Ishikawa (cell line): Measurements from ENCODE around the gene FAM120B.

Source experiments
- CEBPB ChIP-seq: IDR thresholded peaks from 2 replicates; pipeline ENCODE4 v1.6.1; 2012
- CREB1 ChIP-seq: IDR thresholded peaks from 2 replicates; pipeline ENCODE4 v1.6.1; 2012; ENCODE audit warnings: low read depth
- EGR1 ChIP-seq: IDR thresholded peaks from 2 replicates; pipeline ENCODE4 v1.6.1; 2012
- EP300 ChIP-seq: IDR thresholded peaks from 2 replicates; pipeline ENCODE4 v1.6.1; 2012; ENCODE audit warnings: borderline replicate concordance
- FOXM1 ChIP-seq: IDR thresholded peaks from 2 replicates; pipeline ENCODE4 v1.6.1; 2012; ENCODE audit warnings: low read depth, borderline replicate concordance
- MAX ChIP-seq: IDR thresholded peaks from 2 replicates; pipeline ENCODE4 v1.6.1; 2012
- NFIC ChIP-seq: IDR thresholded peaks from 2 replicates; pipeline ENCODE4 v1.6.1; 2012
- RAD21 ChIP-seq: IDR thresholded peaks from 2 replicates; pipeline ENCODE4 v1.6.1; 2012; ENCODE audit warnings: low read depth
- TAF1 ChIP-seq: IDR thresholded peaks from 2 replicates; pipeline ENCODE4 v1.6.1; 2012; ENCODE audit warnings: low read depth, mild to moderate bottlenecking
- YY1 ChIP-seq: IDR thresholded peaks from 2 replicates; pipeline ENCODE4 v1.6.1; 2012; ENCODE audit warnings: low read depth
- TF ChIP-seq, protein P1 (sequence below): IDR thresholded peaks from 2 replicates; pipeline ENCODE4 v1.6.1; 2012; ENCODE audit warnings: low read depth, mild to moderate bottlenecking
- TF ChIP-seq, protein P2 (sequence below): IDR thresholded peaks from 2 replicates; pipeline ENCODE4 v1.6.1; 2012

DNA sequence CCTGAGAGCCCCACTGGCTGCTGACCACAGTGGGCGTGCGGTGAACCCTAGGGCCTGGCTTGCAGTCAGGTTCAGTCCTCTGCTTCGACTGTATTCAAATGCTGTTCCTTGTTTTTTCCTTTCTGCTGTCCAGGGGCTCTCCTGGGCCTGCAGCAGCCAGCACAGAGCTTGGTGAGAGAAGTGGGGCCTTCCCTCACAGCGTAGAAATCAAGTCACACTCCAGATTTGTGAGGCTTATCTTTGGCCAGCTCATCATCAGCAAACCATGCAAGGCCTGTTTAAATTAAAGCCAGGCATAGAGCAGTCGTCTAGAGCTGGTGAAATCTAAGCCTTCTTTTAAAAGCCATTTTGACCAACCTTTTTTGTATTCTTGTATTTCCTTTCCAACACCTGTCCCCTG is 8.4 kb downstream of the FAM120B start:
- TF ChIP-seq, protein P1, sequence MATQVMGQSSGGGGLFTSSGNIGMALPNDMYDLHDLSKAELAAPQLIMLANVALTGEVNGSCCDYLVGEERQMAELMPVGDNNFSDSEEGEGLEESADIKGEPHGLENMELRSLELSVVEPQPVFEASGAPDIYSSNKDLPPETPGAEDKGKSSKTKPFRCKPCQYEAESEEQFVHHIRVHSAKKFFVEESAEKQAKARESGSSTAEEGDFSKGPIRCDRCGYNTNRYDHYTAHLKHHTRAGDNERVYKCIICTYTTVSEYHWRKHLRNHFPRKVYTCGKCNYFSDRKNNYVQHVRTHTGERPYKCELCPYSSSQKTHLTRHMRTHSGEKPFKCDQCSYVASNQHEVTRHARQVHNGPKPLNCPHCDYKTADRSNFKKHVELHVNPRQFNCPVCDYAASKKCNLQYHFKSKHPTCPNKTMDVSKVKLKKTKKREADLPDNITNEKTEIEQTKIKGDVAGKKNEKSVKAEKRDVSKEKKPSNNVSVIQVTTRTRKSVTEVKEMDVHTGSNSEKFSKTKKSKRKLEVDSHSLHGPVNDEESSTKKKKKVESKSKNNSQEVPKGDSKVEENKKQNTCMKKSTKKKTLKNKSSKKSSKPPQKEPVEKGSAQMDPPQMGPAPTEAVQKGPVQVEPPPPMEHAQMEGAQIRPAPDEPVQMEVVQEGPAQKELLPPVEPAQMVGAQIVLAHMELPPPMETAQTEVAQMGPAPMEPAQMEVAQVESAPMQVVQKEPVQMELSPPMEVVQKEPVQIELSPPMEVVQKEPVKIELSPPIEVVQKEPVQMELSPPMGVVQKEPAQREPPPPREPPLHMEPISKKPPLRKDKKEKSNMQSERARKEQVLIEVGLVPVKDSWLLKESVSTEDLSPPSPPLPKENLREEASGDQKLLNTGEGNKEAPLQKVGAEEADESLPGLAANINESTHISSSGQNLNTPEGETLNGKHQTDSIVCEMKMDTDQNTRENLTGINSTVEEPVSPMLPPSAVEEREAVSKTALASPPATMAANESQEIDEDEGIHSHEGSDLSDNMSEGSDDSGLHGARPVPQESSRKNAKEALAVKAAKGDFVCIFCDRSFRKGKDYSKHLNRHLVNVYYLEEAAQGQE = no peak
- no peak for TF ChIP-seq CEBPB
- no peak for TF ChIP-seq MAX
- TF ChIP-seq RAD21 = no peak
- no peak for TF ChIP-seq EP300
- TF ChIP-seq EGR1 = no peak
- no peak for TF ChIP-seq CREB1
- TF ChIP-seq YY1 = no peak
- TF ChIP-seq TAF1 = no peak
- no peak for TF ChIP-seq FOXM1
- no peak for TF ChIP-seq NFIC
- TF ChIP-seq, protein P2, sequence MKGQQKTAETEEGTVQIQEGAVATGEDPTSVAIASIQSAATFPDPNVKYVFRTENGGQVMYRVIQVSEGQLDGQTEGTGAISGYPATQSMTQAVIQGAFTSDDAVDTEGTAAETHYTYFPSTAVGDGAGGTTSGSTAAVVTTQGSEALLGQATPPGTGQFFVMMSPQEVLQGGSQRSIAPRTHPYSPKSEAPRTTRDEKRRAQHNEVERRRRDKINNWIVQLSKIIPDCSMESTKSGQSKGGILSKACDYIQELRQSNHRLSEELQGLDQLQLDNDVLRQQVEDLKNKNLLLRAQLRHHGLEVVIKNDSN = no peak
